Pancreas (tissue), 10 donors: ENCODE results near the gene ROBO3. TPM values are rescaled to one million over a fixed set of nuclear protein-coding genes. Genes with fewer than 3 reads are reported as not detected.

Experiments used
- ATAC-seq, 4 donors: fragments of 200-7000 bp; cut with Tn5 transposase; one replicate each; pipeline versions ENCODE4 v1.8.0 to v1.9.1; 2020; ENCODE audit warnings: mild to moderate bottlenecking in 4 of 4, moderate library complexity in 4 of 4
- DNase-seq, 6 donors: peaks; one replicate each; pipeline ENCODE4 v3.0.0-alpha.2; 2020
- FAIRE-seq: peaks from 2 replicates; lab custom pipeline; 2012; peaks lifted over from hg19 to GRCh38; lab: Jason Lieb, UNC
- H3K27ac ChIP-seq, 4 donors: fragments of 200-600 bp; sonication (generic); 1 replicate in 3 of 4; 2 replicates in 1 of 4; pipeline versions ENCODE4 v1.5.0 to v1.8.0; 2020
- H3K27me3 ChIP-seq, 4 donors: fragments of 200-600 bp; one replicate each; pipeline ENCODE4 v1.8.0; 2021
- H3K36me3 ChIP-seq, 3 donors: fragments of 200-600 bp; sonication (generic) in 1 of 3; one replicate each; pipeline versions ENCODE4 v1.5.0 to v1.8.0; 2020 to 2021
- H3K4me1 ChIP-seq, 3 donors: fragments of 200-600 bp; one replicate each; pipeline ENCODE4 v1.8.0; 2021
- H3K4me3 ChIP-seq, 4 donors: fragments of 200-600 bp; sonication (generic) in 2 of 4; one replicate each; pipeline versions ENCODE4 v1.5.0 to v1.8.0; 2020 to 2021
- H3K9me3 ChIP-seq, 4 donors: fragments of 200-600 bp; one replicate each; pipeline ENCODE4 v1.8.0; 2021
- CTCF ChIP-seq, 4 donors: fragments of 200-600 bp; sonication (generic) in 3 of 4; IDR thresholded peaks; one replicate each; pipeline versions ENCODE4 v1.5.0 to v1.8.0; 2021; ENCODE audit warnings: antibody characterized with exemption in 4 of 4
- WGBS, 2 donors: extraction: QIAGEN DNeasy Blood & Tissue Kit; methylation state at CpG; one replicate each; pipeline ENCODE4 v1.1.7; 2013; 5-methylcytosine and 5-hydroxymethylcytosine counted together
- intact Hi-C, 3 donors: fragments of 100-400 bp; cut with DNase I; formaldehyde crosslinking; loops; one replicate each; pipeline versions ENCODE4 v1.11.1 to v1.14.2; 2022
- polyA plus RNA-seq, 2 donors: library from polyadenylated mRNA; stranded (reverse); fragments of 200-250 nt; gene quantifications; one replicate each; pipeline ENCODE4 v1.2.3, GENCODE V29; 2013
- total RNA-seq, 6 donors: library from RNA; stranded (reverse); fragmentation: NEBNext Ultra II Directional in 4 of 6; extraction: Animal tissue kit (Norgen Biotek cat#: 25700) in 4 of 6; gene quantifications; one replicate each; pipeline versions ENCODE4 v1.2.1 to v1.2.4, GENCODE V29; 2021 to 2023
- donor health status: healthy with polysubstance abuse.
- donor health status: DM: no; HTN: no; CAD: no; lungs with moderate emphysema.
- donor health status: DM: no; HTN: no; CAD: no.
- donor health status: control.
- donor health status: control.
- donor health status: Bipolar disorder and iron deficiency.
- donor health status: DM: yes; HTN: yes; CAD: no.
- donor health status: DM: no; HTN: no; CAD: no.
- donor health status: DM: no; HTN: no; CAD: no.
- donor health status: DM: yes; HTN: yes; CAD: no.

Gene ROBO3
- total and polyA plus RNA-seq, 8 donors = 1.1 to 25.0 (median 2.8) TPM

GRCh38 chr11:124839128-124839971 lies 25.9 kb upstream of the ROBO3 start:
- peak in 1 of 4 donors; percentile 24 for ATAC-seq
- intact Hi-C loops = loop anchor here (10.0 kb wide), 1 partner anchor 175 kb away; no protein-coding TSS in a partner anchor
- Histone ChIP-seq H3K27me3 (peaks cover 0 to 52% (median 8%) of the 10 kb centered on the region in 4 donors), H3K4me3 (peak overlapping the region; percentile 5 to 46 (median 16)), H3K4me1 (peaks cover 0 to 8% (median 0%) of the 10 kb centered on the region in 3 donors), H3K27ac (no peak overlapping the region), H3K9me3 (no peaks in the 10 kb centered on the region), H3K36me3 (no peaks in the 10 kb centered on the region)
- no peak for TF ChIP-seq CTCF (IDR thresholded peaks at IDR 0.05)
- 1 to 3% methylated on average over 70 to 87 of the region's 87 CpGs for WGBS, 2 donors
- DNase-seq = peak in 2 of 6 donors; percentile 64 to 69
- no peak for FAIRE-seq

GRCh38 chr11:124839972-124840621 lies 25.1 kb upstream of the ROBO3 start:
- intact Hi-C loops = loop anchor here (10.0 kb wide), 1 partner anchor 175 kb away; no protein-coding TSS in a partner anchor
- H3K4me3 ChIP-seq = peak overlapping the region in 3 of 4 donors; percentile 5 to 46 (median 25)
- TF ChIP-seq CTCF (IDR thresholded peaks at IDR 0.05) = no peak
- no peak for DNase-seq
- FAIRE-seq = no peak
- WGBS, 2 donors = 15 to 16% methylated on average over 19 to 20 of the region's 20 CpGs
- H3K36me3 ChIP-seq = no peaks in the 10 kb centered on the region
- ATAC-seq = no peak
- no peak overlapping the region for H3K27ac ChIP-seq
- peaks cover 0 to 57% (median 8%) of the 10 kb centered on the region in 4 donors for H3K27me3 ChIP-seq
- H3K4me1 ChIP-seq = peaks cover 0 to 8% (median 0%) of the 10 kb centered on the region in 3 donors
- H3K9me3 ChIP-seq = no peaks in the 10 kb centered on the region

GRCh38 chr11:124840666-124841065 lies 24.6 kb upstream of the ROBO3 start:
- Histone ChIP-seq H3K4me1 (peaks cover 0 to 8% (median 0%) of the 10 kb centered on the region in 3 donors), H3K36me3 (no peaks in the 10 kb centered on the region), H3K4me3 (no peak overlapping the region), H3K9me3 (no peaks in the 10 kb centered on the region), H3K27me3 (peaks cover 0 to 62% (median 8%) of the 10 kb centered on the region in 4 donors), H3K27ac (no peak overlapping the region)
- DNase-seq (no peak), ATAC-seq (no peak), FAIRE-seq (no peak)
- WGBS, 2 donors = 39 to 63% methylated on average over 1 of the region's 1 CpG
- intact Hi-C loops = no loop called here
- TF ChIP-seq CTCF (IDR thresholded peaks at IDR 0.05) = no peak

GRCh38 chr11:124841201-124841600 lies 24.0 kb upstream of the ROBO3 start:
- no peak for TF ChIP-seq CTCF (IDR thresholded peaks at IDR 0.05)
- H3K4me1 ChIP-seq = peaks cover 0 to 8% (median 0%) of the 10 kb centered on the region in 3 donors
- ATAC-seq (no peak), FAIRE-seq (no peak), DNase-seq (no peak)
- H3K4me3 ChIP-seq = no peak overlapping the region
- H3K27me3 ChIP-seq = peaks cover 0 to 63% (median 8%) of the 10 kb centered on the region in 4 donors
- WGBS, 2 donors = 30 to 43% methylated on average over 3 of the region's 3 CpGs
- H3K9me3 ChIP-seq = no peaks in the 10 kb centered on the region
- H3K27ac ChIP-seq = no peak overlapping the region
- intact Hi-C loops = no loop called here
- no peaks in the 10 kb centered on the region for H3K36me3 ChIP-seq
